Natural killer cell (primary cell): ENCODE data around the gene ARID5B. TPM values are rescaled to one million over a fixed set of nuclear protein-coding genes. Genes with fewer than 3 reads are reported as not detected.

ENCODE experiments used
- ATAC-seq, 3 donors: fragments of 150-1000 bp in 2 of 3; fragments of 200-7000 bp in 1 of 3; cut with Tn5 transposase; 1 replicate in 1 of 3; 2 replicates in 2 of 3; pipeline ENCODE4 v1.10.0; 2021; ENCODE audit warnings: mild to moderate bottlenecking in 2 of 3, moderate library complexity in 2 of 3
- DNase-seq, 2 donors: peaks; one replicate each; pipeline versions ENCODE4 v3.0.0 to v3.0.0-alpha.2; 2013 to 2021; ENCODE audit warnings: mixed read lengths in 1 of 2
- H3K27ac ChIP-seq: one replicate; pipeline ENCODE4 v1.5.1; 2013; ENCODE audit warnings: mild to moderate bottlenecking, low read length
- H3K27me3 ChIP-seq: one replicate; pipeline ENCODE4 v1.6.1; 2013; ENCODE audit warnings: low read length; ENCODE audit not compliant: control insufficient read depth, insufficient read depth
- H3K36me3 ChIP-seq: one replicate; pipeline ENCODE4 v1.6.1; 2013; ENCODE audit warnings: low read length; ENCODE audit not compliant: control insufficient read depth, insufficient read depth
- H3K4me1 ChIP-seq: one replicate; pipeline ENCODE4 v1.6.1; 2013; ENCODE audit warnings: low read length; ENCODE audit not compliant: control insufficient read depth, insufficient read depth
- H3K4me3 ChIP-seq: one replicate; pipeline ENCODE4 v1.5.1; 2013; ENCODE audit warnings: low read length
- H3K9me3 ChIP-seq: one replicate; pipeline ENCODE4 v1.6.1; 2013; ENCODE audit warnings: low read length; ENCODE audit not compliant: control insufficient read depth, insufficient read depth
- H3K27ac Mint-ChIP-seq, 2 donors: one replicate each; pipeline ENCODE4 v1.8.0; 2022; ENCODE audit warnings: mild to moderate bottlenecking in 2 of 2, mixed read lengths in 2 of 2, moderate library complexity in 1 of 2
- H3K27me3 Mint-ChIP-seq, 2 donors: one replicate each; pipeline ENCODE4 v1.8.0; 2022; ENCODE audit warnings: low read depth in 2 of 2, mixed read lengths in 2 of 2
- H3K36me3 Mint-ChIP-seq: one replicate; pipeline ENCODE4 v1.8.0; 2022; ENCODE audit warnings: mixed read lengths
- H3K4me1 Mint-ChIP-seq, 2 donors: one replicate each; pipeline ENCODE4 v1.8.0; 2022; ENCODE audit warnings: mixed read lengths in 2 of 2
- H3K4me3 Mint-ChIP-seq: one replicate; pipeline ENCODE4 v1.8.0; 2022; ENCODE audit warnings: mild to moderate bottlenecking, moderate library complexity, mixed read lengths
- H3K9me3 Mint-ChIP-seq, 2 donors: one replicate each; pipeline ENCODE4 v1.8.0; 2022; ENCODE audit warnings: mixed read lengths in 2 of 2
- CTCF ChIP-seq: fragments of 200-600 bp; IDR thresholded peaks from one replicate; pipeline ENCODE4 v1.8.0; 2022; ENCODE audit warnings: antibody characterized with exemption
- WGBS: methylation state at CpG from one replicate; pipeline ENCODE4 v1.1.7; 2013; ENCODE audit warnings: missing lambda C conversion rate; ENCODE audit not compliant: insufficient coverage; 5-methylcytosine and 5-hydroxymethylcytosine counted together
- intact Hi-C: fragments of 100-400 bp; cut with micrococcal nuclease; formaldehyde crosslinking; loops from one replicate; pipeline ENCODE4 v1.14.2; 2022
- total RNA-seq, 4 donors: library from RNA; stranded (reverse); fragments of 120-200 nt in 1 of 4; gene quantifications; one replicate each; pipeline versions ENCODE4 v1.2.3 to v1.2.4, GENCODE V29; 2013 to 2022

ARID5B gene
- total RNA-seq, 3 donors from 2014 or later (not counting 1 experiment from before 2014, with no cell fraction given): 22.3 to 44.3 (median 31.3) TPM

- DNase-seq: no peak
- no peaks in the 10 kb centered on the region for H3K27me3 Mint-ChIP-seq
- H3K9me3 Mint-ChIP-seq: no peaks in the 10 kb centered on the region
- H3K36me3 ChIP-seq: peaks cover 18% of the 10 kb centered on the region
- TF ChIP-seq CTCF: no peak
- H3K27ac ChIP-seq: no peak overlapping the region
- no peak overlapping the region for H3K27ac Mint-ChIP-seq
- 94% methylated on average over 3 of the region's 3 CpGs for WGBS
- H3K4me3 Mint-ChIP-seq: no peak overlapping the region
- H3K27me3 ChIP-seq: no peaks in the 10 kb centered on the region
- H3K4me3 ChIP-seq: no peak overlapping the region
- H3K36me3 Mint-ChIP-seq: no peaks in the 10 kb centered on the region
- H3K4me1 ChIP-seq: no peaks in the 10 kb centered on the region
- ATAC-seq: no peak
- H3K4me1 Mint-ChIP-seq: peaks cover 12 to 18% of the 10 kb centered on the region in 2 donors
- intact Hi-C loops: no loop called here
- H3K9me3 ChIP-seq: no peaks in the 10 kb centered on the region
Observed at GRCh38 chr10:61951144-61951483, 49.6 kb downstream of the ARID5B start.

GRCh38 chr10:61952028-61952674 is 50.7 kb downstream of the ARID5B start:
- TF ChIP-seq CTCF: no peak
- no peaks in the 10 kb centered on the region for H3K9me3 ChIP-seq
- ATAC-seq (no peak), DNase-seq (no peak)
- no peaks in the 10 kb centered on the region for H3K4me1 ChIP-seq
- no peak overlapping the region for H3K27ac ChIP-seq
- WGBS: 98% methylated on average over 4 of the region's 5 CpGs
- Mint-ChIP-seq H3K4me3 (no peak overlapping the region), H3K9me3 (no peaks in the 10 kb centered on the region), H3K27me3 (no peaks in the 10 kb centered on the region), H3K27ac (peak overlapping the region in 1 of 2 donors; percentile 17), H3K4me1 (peaks cover 21 to 26% of the 10 kb centered on the region in 2 donors), H3K36me3 (no peaks in the 10 kb centered on the region)
- no peak overlapping the region for H3K4me3 ChIP-seq
- peaks cover 21% of the 10 kb centered on the region for H3K36me3 ChIP-seq
- no peaks in the 10 kb centered on the region for H3K27me3 ChIP-seq
- intact Hi-C loops: no loop called here

- Histone ChIP-seq H3K4me3 (no peak overlapping the region), H3K9me3 (no peaks in the 10 kb centered on the region), H3K27ac (no peak overlapping the region), H3K36me3 (peaks cover 17% of the 10 kb centered on the region), H3K4me1 (peaks cover 3% of the 10 kb centered on the region), H3K27me3 (no peaks in the 10 kb centered on the region)
- Mint-ChIP-seq H3K27me3 (no peaks in the 10 kb centered on the region), H3K9me3 (no peaks in the 10 kb centered on the region), H3K4me1 (peaks cover 21 to 30% of the 10 kb centered on the region in 2 donors), H3K4me3 (no peak overlapping the region), H3K36me3 (no peaks in the 10 kb centered on the region), H3K27ac (no peak overlapping the region)
- ATAC-seq: no peak
- no peak for DNase-seq
- intact Hi-C loops: no loop called here
- TF ChIP-seq CTCF: no peak
- WGBS: 100% methylated on average over 1 of the region's 2 CpGs
Observed at GRCh38 chr10:61953183-61953582, 51.7 kb downstream of the ARID5B start.

- ATAC-seq (no peak), DNase-seq (no peak)
- peaks cover 2% of the 10 kb centered on the region for H3K36me3 ChIP-seq
- H3K27ac Mint-ChIP-seq: no peak overlapping the region
- intact Hi-C loops: no loop called here
- H3K27me3 Mint-ChIP-seq: no peaks in the 10 kb centered on the region
- no peaks in the 10 kb centered on the region for H3K9me3 ChIP-seq
- no peaks in the 10 kb centered on the region for H3K27me3 ChIP-seq
- TF ChIP-seq CTCF: no peak
- WGBS: 80% methylated on average over 4 of the region's 4 CpGs
- peaks cover 7% of the 10 kb centered on the region for H3K36me3 Mint-ChIP-seq
- H3K4me1 Mint-ChIP-seq: peaks cover 43 to 54% of the 10 kb centered on the region in 2 donors
- no peak overlapping the region for H3K4me3 ChIP-seq
- H3K4me3 Mint-ChIP-seq: no peak overlapping the region
- no peak overlapping the region for H3K27ac ChIP-seq
- H3K4me1 ChIP-seq: peaks cover 14% of the 10 kb centered on the region
- H3K9me3 Mint-ChIP-seq: no peaks in the 10 kb centered on the region
Observed at GRCh38 chr10:61957806-61958205, 56.3 kb downstream of the ARID5B start.
